Glutamatergic neuron (in vitro differentiated cells): ENCODE measurements around the gene CCND1. TPM values are rescaled to one million over a fixed set of nuclear protein-coding genes. Genes with fewer than 3 reads are reported as not detected.

Experiments
- total RNA-seq: library from RNA; stranded (reverse); fragmentation: NEBNext Ultra II Directional; extraction: Animal tissue kit (Norgen Biotek cat#: 25700); gene quantifications from one replicate; pipeline ENCODE4 v1.2.1, GENCODE V29; 2021; ENCODE audit not compliant: unreplicated experiment

CCND1 gene
- total RNA-seq, 1 donor from 2014 or later: 36.1 TPM

Other genes starting within 250 kb of the CCND1 start
- not detected for gene LINC01488, start 159.5 kb upstream of the CCND1 start, total RNA-seq
- 38.1 TPM for gene LTO1, start 34.2 kb downstream of the CCND1 start, total RNA-seq
- 5.1 TPM for gene FGF19, start 62.9 kb downstream of the CCND1 start, total RNA-seq
- gene FGF4, start 134.2 kb downstream of the CCND1 start, total RNA-seq: 0.37 TPM
- gene FGF3, start 178.3 kb downstream of the CCND1 start, total RNA-seq: not detected